Activated gamma-delta T cell (primary cell): Measurements from ENCODE around the gene KLHL25.

Experiments used
- DNase-seq: peaks from one replicate; lab custom pipeline; 2025; lab: John Stamatoyannopoulos, UW

The KLHL25 gene

DNA sequence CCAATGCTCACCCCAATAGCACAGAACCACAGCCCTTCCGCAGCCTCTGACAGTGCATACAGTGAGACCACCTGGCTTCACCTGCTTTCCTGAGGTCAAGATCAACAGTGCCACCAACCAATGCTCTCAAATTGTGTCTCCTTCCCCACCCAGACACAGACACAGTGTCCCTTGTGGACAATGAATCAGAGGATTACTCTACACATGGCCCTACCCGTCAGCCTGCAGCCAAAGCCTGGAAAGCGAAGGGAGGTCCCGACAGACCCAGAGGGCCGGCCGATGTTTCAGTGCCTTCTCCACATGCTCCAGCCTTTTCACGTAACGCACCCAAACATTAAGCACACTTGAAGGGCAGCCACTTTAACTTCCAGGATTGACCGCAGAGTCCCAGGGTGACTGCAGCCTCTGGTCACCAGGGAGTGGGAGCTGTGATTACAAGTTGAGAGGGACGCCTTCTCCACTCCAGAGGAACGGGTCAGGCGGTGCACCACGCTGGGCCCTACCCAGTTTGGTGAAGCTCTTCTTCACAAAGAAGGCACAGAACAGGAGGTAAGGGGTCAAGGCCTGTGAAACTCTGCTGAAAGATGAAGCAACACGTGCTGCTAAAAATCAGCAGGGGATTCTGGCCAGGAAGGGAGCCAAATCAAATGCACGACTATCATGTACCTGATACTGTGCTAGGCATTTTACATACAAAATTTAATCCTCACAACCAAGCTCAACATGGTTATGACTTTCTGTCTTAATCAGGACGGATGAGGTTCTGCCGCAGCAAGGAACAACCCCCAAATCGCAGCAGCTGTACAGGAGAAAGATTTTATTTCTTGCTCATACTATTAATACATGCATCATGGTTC, 17.2 kb downstream of the KLHL25 start:
- no peak for DNase-seq

DNA sequence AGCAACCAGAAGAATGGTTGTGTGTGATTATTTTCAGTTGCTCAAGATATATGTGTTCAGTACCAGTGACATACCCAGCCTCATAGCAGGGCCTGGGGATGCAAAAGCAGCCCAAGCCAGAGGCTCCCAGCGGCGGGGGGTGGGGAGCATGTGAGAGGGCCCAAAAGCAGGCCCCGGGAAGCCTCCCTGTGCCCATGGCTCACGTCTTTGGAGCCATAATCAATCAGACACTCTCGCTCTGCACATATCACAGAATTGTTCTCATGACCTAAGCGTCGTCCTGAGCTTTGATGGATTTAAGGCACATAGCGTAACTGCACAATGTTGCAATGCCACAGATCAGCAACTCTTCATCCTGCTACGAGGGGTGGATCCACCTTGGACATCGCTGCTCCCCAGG, 20.8 kb downstream of the KLHL25 start:
- no peak for DNase-seq

DNA sequence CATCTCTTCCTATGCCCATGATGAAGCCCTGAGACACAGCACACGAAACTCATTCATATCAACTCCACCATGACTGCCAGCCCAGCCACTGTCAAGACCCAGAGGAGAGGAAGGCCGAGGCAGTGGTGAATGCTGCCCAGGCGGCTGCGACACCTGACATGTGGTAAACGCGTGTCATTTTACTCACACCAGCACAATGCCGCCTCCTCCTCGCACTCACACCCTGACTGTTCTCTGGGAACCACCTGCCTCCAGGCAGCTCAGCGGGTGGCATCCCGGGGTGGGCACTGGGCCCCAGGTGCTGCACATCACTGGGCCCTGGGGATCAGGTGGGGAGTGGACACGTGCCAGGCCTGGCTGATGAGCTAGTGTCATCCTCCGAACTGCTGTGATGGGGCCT, 21.5 kb downstream of the KLHL25 start:
- DNase-seq: no peak

DNA sequence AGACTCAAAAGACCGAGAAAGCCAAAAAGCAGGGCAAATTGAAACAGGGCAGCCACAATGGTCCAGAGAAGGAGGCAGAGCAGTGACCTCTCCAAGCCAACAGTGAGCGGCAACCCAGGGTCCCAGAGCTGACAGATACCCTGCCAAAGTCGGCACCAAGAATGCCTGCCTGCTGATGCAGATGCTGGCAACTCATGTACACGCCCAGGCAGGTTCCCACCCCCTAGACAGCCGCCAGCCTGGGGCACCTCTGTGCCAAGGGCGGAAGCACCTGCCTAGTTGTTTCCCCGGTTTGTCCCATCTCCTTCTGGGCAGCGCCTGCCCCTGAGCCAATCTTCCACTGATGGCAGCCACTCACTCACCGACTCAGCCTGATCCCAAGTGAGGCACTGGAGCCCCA, 22.1 kb downstream of the KLHL25 start:
- no peak for DNase-seq

DNA sequence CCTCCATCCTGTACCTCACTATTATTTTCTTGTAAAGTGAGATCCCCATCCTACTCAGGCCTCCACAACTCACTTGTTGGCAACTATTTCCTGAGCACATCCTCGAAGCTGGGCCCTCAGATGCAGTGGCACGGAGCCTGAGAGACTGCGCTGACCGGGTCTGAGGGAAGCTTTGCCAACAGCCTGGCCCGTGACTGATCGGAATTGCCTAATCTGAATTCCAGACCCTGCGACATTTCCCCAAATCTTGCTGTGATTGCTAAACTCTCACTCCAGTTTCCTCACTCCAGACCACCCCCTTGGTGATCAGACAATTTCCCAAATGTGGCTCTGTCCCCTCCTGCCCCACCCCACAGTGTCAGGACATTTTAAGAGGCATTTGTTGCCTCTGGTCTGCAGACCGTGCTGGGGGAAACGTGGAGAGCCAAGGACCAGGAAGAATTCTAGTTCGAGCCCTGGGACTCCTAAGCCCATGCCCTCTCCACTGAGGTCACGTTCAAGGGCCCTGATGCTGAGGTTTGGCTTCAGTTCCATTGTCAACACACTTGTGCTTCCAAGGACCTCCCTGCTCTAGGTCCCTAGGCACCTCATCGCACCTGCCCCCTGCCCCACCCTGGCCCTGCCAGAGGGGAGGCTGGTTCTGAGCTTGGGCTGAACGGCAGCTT, 22.8 kb downstream of the KLHL25 start:
- no peak for DNase-seq

DNA sequence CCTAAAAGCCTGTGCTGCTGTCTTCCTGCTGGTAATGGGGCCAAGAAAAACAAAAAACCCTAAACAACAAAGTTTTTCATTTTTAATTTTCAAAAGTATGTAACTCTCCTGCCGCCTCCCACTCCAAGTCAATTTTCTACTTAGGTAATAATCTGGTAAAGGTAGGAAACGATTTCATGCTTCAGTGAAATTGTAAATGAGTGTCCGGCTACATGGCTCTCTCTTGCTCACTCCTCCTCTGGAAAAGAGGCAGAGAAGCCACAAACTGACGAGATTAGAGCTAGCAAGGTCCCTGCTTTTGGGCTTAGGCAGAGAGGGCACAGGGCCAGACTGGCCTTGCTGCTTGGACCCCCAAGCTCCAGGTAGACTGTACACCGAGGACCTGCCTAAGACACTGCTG, 23.5 kb downstream of the KLHL25 start:
- DNase-seq: no peak

DNA sequence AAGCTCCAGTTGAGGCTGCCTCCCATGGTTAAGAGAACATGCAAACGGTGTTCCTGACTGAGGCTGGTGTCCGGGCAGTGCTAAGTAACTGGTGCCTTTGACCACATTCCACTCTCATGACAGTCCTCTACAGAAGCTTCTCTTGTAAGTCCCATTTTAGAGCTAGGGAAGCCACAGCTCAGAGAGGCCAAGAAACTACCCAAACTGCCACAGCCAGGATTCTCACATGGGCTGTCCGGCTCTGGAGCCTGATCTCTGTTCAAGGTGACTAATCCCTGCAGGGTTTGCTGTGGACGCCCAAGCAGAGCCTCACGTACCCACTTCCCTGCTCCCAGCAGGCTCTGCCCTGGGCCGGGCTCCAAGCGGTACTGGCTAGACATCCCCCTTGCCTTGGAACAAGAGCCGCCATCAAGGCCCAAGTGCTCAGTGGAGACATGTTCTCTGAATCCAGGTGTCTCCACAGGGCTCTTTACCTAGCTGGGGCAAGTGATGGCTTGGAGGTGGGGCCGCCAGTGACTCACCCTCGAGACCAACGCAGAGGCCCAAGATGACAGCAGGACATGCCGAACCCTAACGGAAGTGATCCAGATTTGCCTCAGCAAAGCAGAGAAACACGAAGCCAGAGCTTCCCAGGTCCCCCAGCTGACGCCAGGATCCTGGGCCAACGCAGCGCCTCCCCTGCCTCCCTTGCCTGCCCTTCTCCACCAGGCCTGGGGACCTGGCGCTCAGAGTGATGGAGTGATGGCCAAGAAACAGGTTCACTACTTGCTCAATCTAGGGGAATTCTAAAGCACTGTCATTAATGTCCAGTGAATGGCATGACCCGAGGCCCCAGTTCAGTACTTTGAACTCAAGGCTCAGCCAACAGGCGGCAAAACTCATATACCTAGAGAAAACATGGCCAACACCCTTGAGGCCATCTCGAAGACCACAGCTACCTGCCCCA, 24.4 kb downstream of the KLHL25 start:
- no peak for DNase-seq

DNA sequence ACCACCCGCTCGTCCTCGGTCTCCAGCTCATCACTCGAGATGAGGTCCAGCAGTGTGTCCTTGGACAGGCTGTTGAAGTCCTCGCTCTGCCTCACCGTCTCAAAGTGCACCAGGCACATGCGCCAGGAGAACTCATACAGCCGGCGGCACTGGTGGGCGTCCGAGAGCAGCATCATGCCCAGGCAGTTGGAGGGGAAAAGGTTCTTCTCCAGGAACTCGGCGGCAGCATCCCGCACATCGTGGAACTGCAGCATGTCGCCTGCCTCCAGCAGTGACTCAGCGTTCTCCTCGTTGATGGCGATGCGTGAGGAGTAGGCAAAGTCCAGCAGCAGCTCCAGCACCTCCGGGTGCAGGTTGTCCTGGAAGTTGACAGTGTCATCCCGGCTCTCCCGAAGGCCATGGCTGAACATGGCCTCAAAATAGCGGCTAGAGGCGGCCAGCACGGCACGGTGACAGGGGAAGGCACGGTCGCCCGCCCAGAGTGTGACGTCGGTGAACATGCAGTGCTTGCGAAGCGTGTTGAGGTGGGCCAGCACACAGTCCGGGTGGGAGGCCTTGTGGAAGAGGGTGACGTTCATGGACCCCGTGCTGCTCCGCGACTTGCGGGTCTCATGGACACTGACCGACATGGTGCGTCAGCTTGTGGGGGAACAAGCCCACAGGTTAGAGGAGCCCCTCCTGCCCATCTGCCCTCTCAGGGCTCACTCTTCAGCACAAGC, 25.4 kb downstream of the KLHL25 start:
- DNase-seq: no peak

DNA sequence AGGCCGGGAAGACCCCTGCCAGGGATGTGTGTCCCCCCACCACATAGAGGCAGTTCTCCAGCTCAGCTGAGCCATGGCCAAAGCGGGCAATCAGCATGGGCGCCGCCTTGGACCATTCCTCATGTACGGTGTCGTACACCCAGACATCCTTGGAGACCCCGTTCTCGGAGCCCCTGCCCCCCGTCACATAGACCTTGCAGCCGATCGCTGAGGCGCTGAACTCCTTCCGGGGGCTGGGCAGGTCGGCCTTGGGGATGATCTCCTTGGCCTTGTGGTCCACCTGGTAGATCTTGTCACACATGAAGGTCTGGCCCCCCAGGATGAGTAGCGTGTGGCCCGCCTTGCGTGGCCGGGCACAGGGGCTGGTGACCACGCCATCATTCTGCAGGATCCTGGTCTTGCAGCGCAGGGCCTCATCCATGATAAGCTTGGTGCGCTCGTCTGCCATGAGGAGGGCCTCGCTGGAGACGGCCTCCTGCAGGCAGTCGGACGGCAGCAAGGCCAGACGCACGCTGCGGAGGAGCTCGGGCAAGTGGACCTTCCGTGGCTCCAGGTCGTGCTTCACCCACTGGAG, 26.0 kb downstream of the KLHL25 start:
- no peak for DNase-seq

DNA sequence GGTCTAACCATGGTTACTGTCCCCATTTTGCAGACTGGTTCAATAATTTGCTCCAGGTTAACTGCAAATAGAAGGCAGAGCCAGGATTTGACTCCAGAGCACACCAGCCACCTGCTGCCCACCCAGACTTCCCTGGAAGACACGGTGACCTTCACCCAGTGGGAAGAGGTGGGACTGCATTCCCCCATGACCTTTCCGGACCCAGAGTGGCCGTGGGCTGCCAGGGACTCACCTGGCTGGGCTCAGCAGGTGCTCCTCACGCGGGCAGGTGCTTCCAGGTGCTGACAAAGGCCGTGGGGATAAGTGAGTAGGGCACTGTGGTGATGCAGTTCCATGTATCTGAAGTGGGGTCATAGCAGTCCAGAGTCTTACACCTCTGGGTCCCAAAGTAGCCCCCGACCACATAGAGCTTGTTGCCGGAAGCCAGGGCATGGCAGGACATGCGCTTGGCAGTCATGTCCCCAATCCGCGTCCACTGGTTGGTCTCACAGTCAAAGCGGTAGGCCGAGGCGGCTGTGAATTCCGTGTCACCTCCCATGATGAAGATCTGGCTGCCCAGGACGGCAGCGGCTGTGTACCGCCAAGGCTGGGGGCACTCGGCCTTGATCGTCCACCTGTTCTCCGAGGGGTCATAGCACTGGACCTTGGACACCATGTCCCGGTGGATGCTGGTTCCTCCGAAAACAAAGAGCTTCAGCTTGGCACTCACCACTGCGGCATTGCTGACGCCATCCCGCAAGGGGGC, 26.8 kb downstream of the KLHL25 start:
- no peak for DNase-seq

DNA sequence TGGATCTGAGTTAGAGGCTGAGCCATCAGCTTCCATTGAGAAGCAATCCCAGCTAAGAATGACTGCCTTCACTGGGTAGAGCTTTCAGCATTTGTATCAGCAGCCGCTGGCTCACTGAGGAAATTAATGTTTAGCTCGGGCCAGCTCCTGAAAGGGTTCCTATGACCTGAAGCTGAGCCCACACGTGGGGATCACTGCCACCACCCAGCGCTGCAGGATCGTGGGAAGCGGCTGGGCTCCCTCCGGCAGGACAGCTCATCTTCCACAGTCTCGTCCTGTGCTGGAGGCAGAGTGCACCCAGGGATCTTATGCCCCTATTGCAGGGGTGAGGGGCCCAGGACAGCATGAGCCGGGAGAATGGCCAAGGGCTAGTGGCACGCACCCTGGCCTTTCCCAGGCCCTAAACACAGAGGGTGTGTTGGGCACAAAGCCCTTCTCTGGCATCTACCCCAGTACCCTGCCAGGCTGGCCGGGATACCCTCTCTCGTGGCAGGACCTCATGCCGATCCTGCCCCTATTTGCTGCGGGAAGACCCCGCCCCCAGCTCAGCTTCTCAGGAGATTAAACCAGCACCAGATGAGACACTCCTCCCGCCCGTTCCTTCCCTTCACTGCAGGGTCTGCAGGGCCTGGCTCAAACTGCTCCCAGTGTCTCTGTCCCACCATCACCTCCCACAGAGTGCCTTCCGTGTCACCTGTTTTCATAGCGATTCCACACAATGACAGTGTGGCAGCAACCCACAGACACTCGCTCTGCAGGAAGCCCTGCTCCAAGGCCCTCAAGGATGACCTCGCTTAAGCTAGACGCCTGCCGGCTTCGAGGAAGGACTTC, 28.5 kb downstream of the KLHL25 start:
- no peak for DNase-seq

DNA sequence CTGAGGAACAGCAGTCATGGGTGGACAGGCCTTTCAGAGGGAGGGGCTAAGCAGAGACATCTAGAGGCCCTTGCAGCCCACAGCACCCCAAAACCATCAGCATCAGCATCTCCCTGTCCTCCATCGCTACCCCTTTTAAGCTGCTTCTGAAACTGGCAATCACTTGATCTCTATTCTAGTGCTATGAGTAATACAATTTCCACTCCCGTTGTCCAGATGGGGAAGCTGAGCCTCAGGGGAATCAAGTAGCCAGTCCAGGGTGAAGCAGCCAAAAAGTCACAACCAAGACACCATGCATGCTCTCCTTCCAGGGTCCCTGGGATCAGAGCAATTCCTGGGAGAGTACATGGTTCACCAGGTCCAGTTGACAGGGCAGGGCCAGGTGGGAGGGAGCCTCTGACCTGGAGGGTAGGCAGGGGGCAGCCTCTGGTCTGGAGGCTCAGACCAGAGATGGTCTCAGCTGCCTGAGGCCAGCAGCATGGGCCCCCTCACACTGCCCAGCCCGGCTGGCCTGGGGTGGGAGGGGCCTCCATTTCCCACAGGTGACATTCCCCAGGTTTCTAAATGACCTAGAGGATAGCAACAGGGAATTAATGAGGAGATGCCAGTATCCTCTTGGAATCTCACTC, 30.0 kb downstream of the KLHL25 start:
- DNase-seq: no peak

DNA sequence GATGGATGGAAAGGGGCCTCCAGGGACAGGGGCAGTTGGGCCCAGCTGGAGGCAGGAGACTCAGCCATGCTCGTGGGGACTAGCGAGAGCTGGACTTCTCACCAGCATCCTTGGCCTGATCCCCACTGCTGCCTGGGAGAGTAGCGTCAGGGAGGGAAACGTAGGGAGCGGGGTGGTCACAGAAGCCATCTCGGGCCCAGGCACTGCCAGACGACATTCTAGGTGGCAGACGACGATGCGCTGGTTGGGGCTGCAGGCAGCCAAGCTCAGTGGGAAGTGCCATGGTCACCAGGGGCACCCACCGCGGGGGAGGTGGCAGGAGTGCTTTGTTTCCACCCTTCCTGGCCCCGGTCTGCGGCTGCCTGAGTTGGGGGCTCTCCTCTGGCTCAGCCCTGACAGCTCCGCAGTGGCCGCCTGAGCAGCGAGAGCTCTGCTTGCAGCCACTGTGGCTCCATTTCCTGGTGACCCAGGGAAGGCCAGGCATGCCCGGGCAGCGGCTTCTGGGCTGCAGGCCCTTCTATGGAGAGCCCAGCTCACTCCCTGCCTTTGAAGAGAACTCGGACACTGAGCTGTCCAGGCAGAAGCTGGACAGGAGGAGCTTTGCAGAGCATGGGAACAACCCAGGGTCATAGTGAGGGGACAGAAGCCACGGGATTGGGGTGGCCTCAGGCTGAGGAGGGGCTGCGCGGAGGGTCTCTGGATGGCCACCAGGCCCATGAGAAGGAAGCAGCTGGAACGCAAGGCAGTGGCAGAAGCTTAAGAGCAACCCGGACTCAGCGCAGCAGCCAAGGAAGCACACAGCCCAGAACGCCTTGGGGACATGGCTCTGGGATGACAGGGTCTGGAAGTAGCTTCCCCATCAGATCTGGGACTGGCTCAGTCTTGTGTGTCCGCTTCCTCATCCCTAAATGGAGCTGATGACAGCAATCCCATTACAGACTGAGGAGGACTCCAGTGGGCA, 30.8 kb downstream of the KLHL25 start:
- no peak for DNase-seq

DNA sequence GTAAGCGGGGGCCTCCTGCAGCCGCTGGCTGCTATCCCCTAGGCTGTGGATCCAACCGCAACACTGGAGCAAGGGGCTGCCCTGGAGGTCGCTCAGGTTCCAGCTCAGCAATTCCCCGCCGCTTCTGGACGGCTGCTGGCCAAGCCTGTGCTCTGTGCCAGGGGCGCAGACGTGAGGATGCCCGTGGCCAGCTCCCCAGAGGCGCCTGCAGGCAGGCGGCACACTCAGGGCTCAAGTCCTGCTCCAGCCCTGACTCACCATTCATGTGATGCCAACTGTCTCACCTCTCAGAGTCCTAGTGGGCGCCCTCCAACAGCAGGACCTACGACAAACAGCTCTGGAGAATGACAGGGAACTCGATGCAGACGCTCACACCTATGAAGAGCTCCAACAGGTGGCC, 31.6 kb downstream of the KLHL25 start:
- DNase-seq: no peak

DNA sequence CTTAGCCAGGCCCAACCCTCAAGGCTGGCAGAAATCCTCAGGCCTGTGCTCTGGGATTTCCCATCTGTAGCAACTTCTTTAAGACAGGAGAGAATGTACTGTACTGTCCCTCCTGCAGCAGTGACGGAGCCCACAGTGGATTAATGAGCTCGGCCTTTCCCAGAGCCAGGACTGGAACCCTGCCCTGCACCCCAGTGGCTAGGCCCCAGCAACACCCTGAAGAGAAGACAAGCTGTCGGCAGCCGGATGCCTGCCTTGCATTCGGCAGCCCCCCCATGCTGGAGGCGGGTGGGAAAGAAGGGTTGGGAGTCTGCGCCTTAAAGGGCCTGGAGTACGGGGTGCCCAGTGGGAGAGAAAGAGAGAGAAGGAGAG, 32.0 kb downstream of the KLHL25 start:
- no peak for DNase-seq

DNA sequence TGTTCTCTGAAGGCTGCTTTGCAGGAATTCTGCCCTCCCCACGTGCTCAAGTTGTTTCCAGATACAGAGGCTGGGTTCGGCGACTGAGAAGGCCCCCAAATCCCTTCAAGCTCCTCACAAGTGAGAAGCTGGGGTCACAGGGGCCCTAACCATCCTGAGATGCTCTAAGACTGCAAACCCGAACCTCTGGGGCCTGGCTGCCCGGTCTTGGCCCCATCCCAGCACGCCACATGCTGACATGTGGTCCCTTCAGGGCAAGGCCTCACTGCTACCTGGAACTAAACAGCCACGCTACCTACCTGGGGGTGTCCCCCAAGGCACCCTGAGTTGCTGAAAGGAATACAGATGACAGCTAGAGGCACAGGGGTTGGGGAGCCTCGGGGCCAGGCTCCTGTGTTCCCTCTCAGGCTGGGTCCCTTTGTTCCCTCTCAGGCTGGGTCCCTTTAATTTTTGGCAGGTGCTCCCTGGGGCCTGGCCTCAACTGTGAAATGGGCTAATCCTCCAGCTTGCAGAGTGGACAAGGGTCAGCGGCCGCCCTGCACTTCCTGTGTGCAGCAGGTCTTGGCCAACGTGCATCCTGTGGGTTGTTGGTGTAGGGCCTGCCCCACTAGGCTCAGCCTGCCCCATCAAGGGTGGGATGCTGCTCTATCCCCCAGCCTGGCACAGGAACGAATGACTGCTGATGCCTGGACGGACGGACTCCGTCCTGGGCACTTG, 32.5 kb downstream of the KLHL25 start:
- DNase-seq: no peak

DNA sequence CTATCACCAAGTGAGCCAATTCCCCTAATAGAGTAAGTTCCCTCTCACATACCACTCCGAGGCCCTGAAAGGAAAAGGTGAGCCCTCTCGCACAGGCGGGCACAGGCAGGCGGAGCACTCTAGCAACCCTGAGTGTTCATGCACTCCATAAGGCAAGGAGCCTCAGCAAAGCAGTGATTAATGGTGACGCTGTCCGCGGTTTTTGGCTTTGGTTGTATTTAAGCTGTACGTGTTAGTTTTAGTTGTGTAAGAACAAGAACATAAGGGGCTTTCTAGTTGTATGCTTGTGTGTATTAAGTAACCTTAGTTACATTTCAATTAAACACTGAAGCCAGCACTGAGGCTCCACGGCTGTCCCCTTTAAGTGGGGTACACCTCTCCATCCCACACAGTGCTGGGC, 33.1 kb downstream of the KLHL25 start:
- DNase-seq: no peak
